NB4 (cell line): ENCODE data around the gene HSPG2.
"Not testable (repeated sequence)": the region's sequence is repeated elsewhere in the genome, so short reads cannot be mapped to it uniquely, and the experiment has no call there.

Source experiments
- DNase-seq: peaks from one replicate; pipeline ENCODE4 v3.0.0; 2010; ENCODE audit warnings: low read depth
- H3K4me3 ChIP-seq: one replicate; pipeline ENCODE4 v1.5.1; 2011; ENCODE audit warnings: mild to moderate bottlenecking, low read depth, low read length, moderate library complexity
- MYC ChIP-seq: IDR thresholded peaks from 2 replicates; pipeline ENCODE4 v1.6.1; 2011; ENCODE audit warnings: low read depth, low read length
- POLR2A ChIP-seq: IDR thresholded peaks from 2 replicates; pipeline ENCODE4 v1.6.1; 2011; ENCODE audit warnings: mild to moderate bottlenecking; ENCODE audit not compliant: insufficient read length; ENCODE audit errors: extremely low read depth
- TF ChIP-seq, protein P1 (sequence below): IDR thresholded peaks from 2 replicates; pipeline ENCODE4 v1.6.1; 2011; ENCODE audit warnings: low read depth, low read length
- TF ChIP-seq, protein P2 (sequence below): IDR thresholded peaks from one replicate; pipeline ENCODE4 v1.5.1; 2012; ENCODE audit warnings: low read depth, low read length

HSPG2 gene

GRCh38 chr1:21829294-21829693 is 107.8 kb downstream of the HSPG2 start:
- no peak overlapping the region for H3K4me3 ChIP-seq
- no peak for DNase-seq
- TF ChIP-seq, protein P1, sequence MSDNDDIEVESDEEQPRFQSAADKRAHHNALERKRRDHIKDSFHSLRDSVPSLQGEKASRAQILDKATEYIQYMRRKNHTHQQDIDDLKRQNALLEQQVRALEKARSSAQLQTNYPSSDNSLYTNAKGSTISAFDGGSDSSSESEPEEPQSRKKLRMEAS, result no peak
- TF ChIP-seq POLR2A (no peak), MYC (no peak)
- TF ChIP-seq, protein P2, sequence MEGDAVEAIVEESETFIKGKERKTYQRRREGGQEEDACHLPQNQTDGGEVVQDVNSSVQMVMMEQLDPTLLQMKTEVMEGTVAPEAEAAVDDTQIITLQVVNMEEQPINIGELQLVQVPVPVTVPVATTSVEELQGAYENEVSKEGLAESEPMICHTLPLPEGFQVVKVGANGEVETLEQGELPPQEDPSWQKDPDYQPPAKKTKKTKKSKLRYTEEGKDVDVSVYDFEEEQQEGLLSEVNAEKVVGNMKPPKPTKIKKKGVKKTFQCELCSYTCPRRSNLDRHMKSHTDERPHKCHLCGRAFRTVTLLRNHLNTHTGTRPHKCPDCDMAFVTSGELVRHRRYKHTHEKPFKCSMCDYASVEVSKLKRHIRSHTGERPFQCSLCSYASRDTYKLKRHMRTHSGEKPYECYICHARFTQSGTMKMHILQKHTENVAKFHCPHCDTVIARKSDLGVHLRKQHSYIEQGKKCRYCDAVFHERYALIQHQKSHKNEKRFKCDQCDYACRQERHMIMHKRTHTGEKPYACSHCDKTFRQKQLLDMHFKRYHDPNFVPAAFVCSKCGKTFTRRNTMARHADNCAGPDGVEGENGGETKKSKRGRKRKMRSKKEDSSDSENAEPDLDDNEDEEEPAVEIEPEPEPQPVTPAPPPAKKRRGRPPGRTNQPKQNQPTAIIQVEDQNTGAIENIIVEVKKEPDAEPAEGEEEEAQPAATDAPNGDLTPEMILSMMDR, result no peak

GRCh38 chr1:21828506-21829210 is 108.5 kb downstream of the HSPG2 start:
- TF ChIP-seq POLR2A (no peak), MYC (no peak)
- TF ChIP-seq, protein P1, result no peak
- TF ChIP-seq, protein P2, result no peak
- DNase-seq, result no peak
- no peak overlapping the region for H3K4me3 ChIP-seq

GRCh38 chr1:21828075-21828474 is 109.0 kb downstream of the HSPG2 start:
- TF ChIP-seq POLR2A (no peak), MYC (no peak)
- TF ChIP-seq, protein P1, result no peak
- TF ChIP-seq, protein P2, result no peak
- no peak overlapping the region for H3K4me3 ChIP-seq
- DNase-seq, result no peak

DNA sequence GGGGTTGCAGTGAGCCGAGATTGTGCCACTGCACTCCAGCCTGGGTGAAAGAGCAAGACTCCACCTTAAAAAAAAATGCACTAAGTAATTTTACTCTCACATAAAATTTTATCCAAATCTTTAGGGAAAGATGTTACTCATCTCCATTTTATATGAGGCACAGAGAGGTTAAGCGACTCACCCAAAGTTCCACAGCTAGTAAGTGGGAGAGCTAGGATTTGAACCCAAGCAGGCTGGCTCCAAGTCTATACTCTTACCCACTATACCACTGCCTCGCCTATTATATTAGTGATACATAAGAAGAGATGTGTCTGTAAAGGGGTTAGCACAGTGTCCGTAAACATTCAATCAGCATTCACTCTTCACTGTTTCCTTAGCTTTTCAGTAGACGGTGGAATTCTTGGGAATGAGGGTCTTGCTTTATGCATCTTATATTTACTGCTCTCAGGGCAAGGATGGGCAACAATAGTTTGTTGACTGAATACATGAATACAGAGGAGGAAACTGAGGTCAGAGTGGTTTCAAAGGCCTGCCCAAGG is 109.9 kb downstream of the HSPG2 start:
- DNase-seq, result no peak
- TF ChIP-seq POLR2A, result no peak
- TF ChIP-seq MYC, result no peak
- TF ChIP-seq, protein P1, result no peak
- TF ChIP-seq, protein P2, result no peak
- H3K4me3 ChIP-seq, result no peak overlapping the region

GRCh38 chr1:21826694-21827093 is 110.4 kb downstream of the HSPG2 start:
- not testable (repeated sequence) for DNase-seq, H3K4me3 ChIP-seq

DNA sequence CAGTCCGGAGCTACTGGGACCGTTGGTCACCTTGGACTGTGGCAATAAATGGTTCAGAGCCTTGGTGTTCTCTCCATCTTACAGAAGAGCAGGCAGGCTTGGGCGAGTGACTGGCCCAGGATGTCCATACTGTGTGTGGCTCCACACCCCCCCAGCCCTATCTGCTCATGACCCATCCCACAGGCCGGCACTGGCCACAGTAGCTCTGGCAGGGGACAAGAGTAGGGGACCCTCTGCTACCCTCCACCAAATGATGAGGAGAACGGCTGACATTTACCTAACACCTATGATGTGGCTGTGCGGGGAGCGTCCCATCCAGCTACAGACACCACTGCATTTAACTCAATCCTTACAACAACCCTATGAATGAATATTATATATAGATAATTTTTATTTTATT is 111.7 kb downstream of the HSPG2 start:
- no peak for DNase-seq
- no peak overlapping the region for H3K4me3 ChIP-seq
- TF ChIP-seq, protein P2, result no peak
- TF ChIP-seq MYC (no peak), POLR2A (no peak)
- TF ChIP-seq, protein P1, result no peak
